Panc1 (cell line): ENCODE data around the gene ZNF892. TPM values are rescaled to one million over a fixed set of nuclear protein-coding genes. Genes with fewer than 3 reads are reported as not detected.

Experiments used
- ATAC-seq: fragments of 200-7000 bp; cut with Tn5 transposase; 2 replicates; pipeline ENCODE4 v1.9.1; 2020; ENCODE audit warnings: mild to moderate bottlenecking, moderate library complexity
- BruUV-seq: library from RNA; stranded (reverse); fragments of 400-500 nt; replicated peaks from 2 replicates; lab custom pipeline; 2021; lab: Mats Ljungman, UMichigan
- CTCF ChIA-PET: fragments of 300-600 bp; sonication (Branson Sonifier 250); formaldehyde crosslinking; loops from one replicate; lab custom pipeline; 2022; ENCODE audit warnings: antibody characterized with exemption; lab: Charles Lee
- POLR2A ChIA-PET: fragments of 300-600 bp; sonication (Branson Sonifier 250); formaldehyde crosslinking; loops from one replicate; lab custom pipeline; 2022; ENCODE audit warnings: antibody characterized with exemption; lab: Charles Lee
- DNase-seq: peaks from one replicate; pipeline ENCODE4 v3.0.0-alpha.2; 2010; ENCODE audit warnings: low read depth, low spot score
- H3K27ac ChIP-seq: 2 replicates; pipeline ENCODE4 v1.5.1; 2011; ENCODE audit warnings: mild to moderate bottlenecking, low read length, inconsistent platforms
- H3K27me3 ChIP-seq: fragments of 200-500 bp; sonication (Bioruptor generic); 2 replicates; pipeline ENCODE4 v1.6.0; 2014; ENCODE audit warnings: low read length, inconsistent platforms; ENCODE audit not compliant: control insufficient read depth, insufficient read depth
- H3K36me3 ChIP-seq: fragments of 200-500 bp; sonication (Bioruptor generic); 2 replicates; pipeline ENCODE4 v1.5.1; 2014; ENCODE audit warnings: inconsistent platforms, mild to moderate bottlenecking, low read length, moderate library complexity; ENCODE audit not compliant: control insufficient read depth, insufficient read depth
- H3K4me1 ChIP-seq: 2 replicates; pipeline ENCODE4 v1.5.1; 2011; ENCODE audit warnings: inconsistent platforms, mild to moderate bottlenecking, low read length, moderate library complexity; ENCODE audit not compliant: control insufficient read depth, insufficient read depth
- H3K4me3 ChIP-seq, 2 experiments: 2 replicates each; pipeline ENCODE4 v1.5.1; 2011 to 2012; ENCODE audit warnings: low read depth in 2 of 2, low read length in 2 of 2, mild to moderate bottlenecking in 2 of 2, inconsistent platforms in 1 of 2, moderate library complexity in 1 of 2
- H3K9me3 ChIP-seq: fragments of 200-500 bp; sonication (Bioruptor generic); 2 replicates; pipeline ENCODE4 v1.5.1; 2014; ENCODE audit warnings: low read depth, mild to moderate bottlenecking, inconsistent platforms, low read length, moderate library complexity; ENCODE audit not compliant: control insufficient read depth, insufficient read depth
- POLR2AphosphoS5 ChIP-seq: IDR thresholded peaks from 2 replicates; pipeline ENCODE4 v1.6.1; 2012; ENCODE audit warnings: mild to moderate bottlenecking, low read depth, low read length, moderate library complexity
- REST ChIP-seq, 2 experiments: IDR thresholded peaks; 2 replicates each; pipeline ENCODE4 v1.6.1; 2011 to 2012; ENCODE audit warnings: low read depth in 2 of 2, control low read depth in 1 of 2, low read length in 1 of 2, mild to moderate bottlenecking in 1 of 2, moderate library complexity in 1 of 2; ENCODE audit not compliant: insufficient read depth in 1 of 2
- SIN3A ChIP-seq: IDR thresholded peaks from 2 replicates; pipeline ENCODE4 v1.6.1; 2012; ENCODE audit warnings: low read depth, mild to moderate bottlenecking, low read length, moderate library complexity, borderline replicate concordance; ENCODE audit not compliant: insufficient read depth
- TCF7L2 ChIP-seq: IDR thresholded peaks from 2 replicates; pipeline ENCODE4 v1.6.1; 2011; ENCODE audit warnings: mild to moderate bottlenecking, low read depth, low read length, inconsistent platforms
- in situ Hi-C: cut with HindIII; loops from 2 replicates; pipeline ENCODE4 v1.10.0; 2016; ENCODE audit warnings: low sequenced_read_pairs, low pct_unique_long_range_greater_than_20kb
- intact Hi-C: fragments of 100-400 bp; cut with micrococcal nuclease; formaldehyde crosslinking; loops from one replicate; pipeline ENCODE4 v1.10.0; 2022; ENCODE audit not compliant: unreplicated experiment
- total RNA-seq: library from RNA; stranded (reverse); gene quantifications from one replicate; pipeline ENCODE4 v1.2.1, GENCODE V29; 2021; ENCODE audit not compliant: unreplicated experiment
- TF ChIP-seq, protein P1 (sequence below): fragments of 450-650 bp; IDR thresholded peaks from 2 replicates; pipeline ENCODE4 v1.5.1; 2017; ENCODE audit warnings: mild to moderate bottlenecking

Gene ZNF892
- total RNA-seq, 1 experiment from 2014 or later = 8.1 TPM

DNA sequence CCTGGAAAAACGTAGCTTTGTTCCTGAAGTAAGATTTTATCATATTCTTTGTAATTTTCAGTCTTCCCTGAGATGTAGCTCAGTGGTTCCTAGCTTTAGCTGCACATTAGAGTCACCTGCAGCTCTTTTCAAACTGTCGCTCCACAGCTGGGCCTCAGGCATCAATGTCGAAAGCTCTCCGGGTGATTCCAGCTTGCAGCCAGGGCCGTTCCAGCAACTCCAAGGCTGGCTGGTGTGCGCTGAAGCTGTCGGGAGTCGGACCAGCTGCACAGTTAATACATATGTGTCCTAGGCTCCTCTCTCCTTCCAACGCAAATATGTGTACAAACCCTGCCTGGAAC lies 42.3 kb upstream of the ZNF892 start:
- TF ChIP-seq TCF7L2 (no peak), POLR2AphosphoS5 (no peak), REST (IDR thresholded peaks at IDR 0.05; ENCODE audit: insufficient read depth in 1 of 2, low read depth in 2 of 2, low read length in 1 of 2) (no peak), SIN3A (no peak)
- TF ChIP-seq, protein P1, sequence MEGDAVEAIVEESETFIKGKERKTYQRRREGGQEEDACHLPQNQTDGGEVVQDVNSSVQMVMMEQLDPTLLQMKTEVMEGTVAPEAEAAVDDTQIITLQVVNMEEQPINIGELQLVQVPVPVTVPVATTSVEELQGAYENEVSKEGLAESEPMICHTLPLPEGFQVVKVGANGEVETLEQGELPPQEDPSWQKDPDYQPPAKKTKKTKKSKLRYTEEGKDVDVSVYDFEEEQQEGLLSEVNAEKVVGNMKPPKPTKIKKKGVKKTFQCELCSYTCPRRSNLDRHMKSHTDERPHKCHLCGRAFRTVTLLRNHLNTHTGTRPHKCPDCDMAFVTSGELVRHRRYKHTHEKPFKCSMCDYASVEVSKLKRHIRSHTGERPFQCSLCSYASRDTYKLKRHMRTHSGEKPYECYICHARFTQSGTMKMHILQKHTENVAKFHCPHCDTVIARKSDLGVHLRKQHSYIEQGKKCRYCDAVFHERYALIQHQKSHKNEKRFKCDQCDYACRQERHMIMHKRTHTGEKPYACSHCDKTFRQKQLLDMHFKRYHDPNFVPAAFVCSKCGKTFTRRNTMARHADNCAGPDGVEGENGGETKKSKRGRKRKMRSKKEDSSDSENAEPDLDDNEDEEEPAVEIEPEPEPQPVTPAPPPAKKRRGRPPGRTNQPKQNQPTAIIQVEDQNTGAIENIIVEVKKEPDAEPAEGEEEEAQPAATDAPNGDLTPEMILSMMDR = no peak
- DNase-seq = no peak
- BruUV-seq = TSS peak; percentile 97
- Histone ChIP-seq H3K4me3 (peak overlapping the region; percentile 89 to 99), H3K9me3 (no peaks in the 10 kb centered on the region), H3K4me1 (peaks cover 11% of the 10 kb centered on the region), H3K27me3 (no peaks in the 10 kb centered on the region), H3K36me3 (peaks cover 2% of the 10 kb centered on the region; the same call in 1 of the 2 replicates), H3K27ac (peak overlapping the region; percentile 99)
- intact Hi-C loops = no loop called here
- no peak; the same call in 1 of the 2 replicates for ATAC-seq
- in situ Hi-C loops = no loop called here
- ChIA-PET POLR2A (no interaction called here), CTCF (no interaction called here)

DNA sequence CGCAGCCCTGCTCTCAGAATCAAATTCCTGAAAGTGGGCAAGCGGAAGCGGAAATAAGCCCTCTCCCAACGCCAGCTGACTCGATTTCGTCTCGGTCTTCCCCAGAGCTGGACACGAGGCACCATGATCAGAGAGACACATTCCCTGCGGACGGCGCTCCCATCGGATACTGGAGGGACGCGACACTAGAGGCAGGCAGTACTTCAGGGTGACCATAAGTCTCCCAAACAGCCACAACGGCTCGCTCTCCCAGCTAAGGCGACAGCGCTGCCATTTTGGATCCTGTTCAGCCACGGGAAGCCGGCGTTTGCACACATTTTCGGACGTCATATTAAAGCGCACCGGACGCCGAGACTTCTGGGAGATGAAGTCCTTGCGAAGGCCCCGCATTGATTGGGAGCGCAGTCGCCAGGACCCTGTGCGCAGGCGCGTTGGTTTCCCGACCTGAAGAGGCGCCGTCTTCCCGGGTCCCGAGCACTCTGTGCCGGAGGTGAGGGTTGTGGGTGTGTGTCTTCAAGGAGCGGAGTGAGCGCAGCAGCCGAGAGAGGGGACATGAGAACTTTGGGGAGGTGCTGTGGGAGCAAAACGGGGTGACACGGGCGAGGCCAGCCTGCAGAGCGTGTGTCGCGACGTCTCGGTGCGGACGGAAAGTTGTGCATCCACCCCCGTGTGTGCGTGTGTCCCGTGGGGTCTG lies 41.8 kb upstream of the ZNF892 start, which contains the start of gene ZNF2:
Gene ZNF2 (plus strand): TSS at position 439 of the 694 bp plus-strand sequence. CDS start 10,418 bp downstream, outside the sequence.
- DNase-seq = peak; percentile 88
- H3K4me3 ChIP-seq = peak within 1 kb of the TSS; percentile 89 to 99
- peak; percentile 97 for ATAC-seq
- H3K36me3 ChIP-seq = peaks cover 2% of the 10 kb centered on the region; the same call in 1 of the 2 replicates
- peaks cover 11% of the 10 kb centered on the region for H3K4me1 ChIP-seq
- TF ChIP-seq TCF7L2 = no peak
- TF ChIP-seq SIN3A = peak; percentile 60; the same call in 1 of the 2 replicates
- TF ChIP-seq REST (IDR thresholded peaks at IDR 0.05; ENCODE audit: insufficient read depth in 1 of 2, low read depth in 2 of 2, low read length in 1 of 2) = no peak
- peak; percentile 94 for TF ChIP-seq POLR2AphosphoS5
- in situ Hi-C loops (no loop called here), intact Hi-C loops (no loop called here)
- no peaks in the 10 kb centered on the region for H3K27me3 ChIP-seq
- peak within 1 kb of the TSS; percentile 99 for H3K27ac ChIP-seq
- no TSS peak for BruUV-seq
- ChIA-PET POLR2A (no interaction called here), CTCF (no interaction called here)
- no peaks in the 10 kb centered on the region for H3K9me3 ChIP-seq
